ENCODE data around the gene SMTNL1. TPM values are rescaled to one million over a fixed set of nuclear protein-coding genes. Genes with fewer than 3 reads are reported as not detected.

SMTNL1 gene
- total RNA-seq, 2 donors from 2014 or later = 0.22 TPM

DNA sequence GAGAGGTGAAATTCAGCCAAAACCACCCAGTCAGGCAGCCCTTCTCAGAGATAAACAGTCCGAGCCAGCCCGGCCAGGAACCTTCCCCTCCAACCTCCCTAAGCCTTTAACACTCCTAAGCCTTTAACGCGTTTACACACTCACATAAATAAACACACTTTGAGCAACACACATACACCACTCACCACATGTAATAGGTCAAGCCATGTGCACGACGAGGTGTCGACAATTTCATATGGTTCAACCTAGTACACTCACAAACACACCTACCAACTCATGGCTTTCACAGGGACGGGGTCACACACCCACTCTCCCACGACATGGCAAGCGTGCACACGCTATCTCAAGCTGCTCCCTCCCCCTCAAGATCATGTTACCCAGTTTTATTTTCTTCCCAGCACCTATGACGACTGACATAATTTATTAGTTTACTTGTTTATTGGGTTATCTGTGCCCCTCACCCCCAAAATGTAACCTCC is 37.4 kb upstream of the SMTNL1 start:
- H3K27ac Mint-ChIP-seq = peak overlapping the region; percentile 88

DNA sequence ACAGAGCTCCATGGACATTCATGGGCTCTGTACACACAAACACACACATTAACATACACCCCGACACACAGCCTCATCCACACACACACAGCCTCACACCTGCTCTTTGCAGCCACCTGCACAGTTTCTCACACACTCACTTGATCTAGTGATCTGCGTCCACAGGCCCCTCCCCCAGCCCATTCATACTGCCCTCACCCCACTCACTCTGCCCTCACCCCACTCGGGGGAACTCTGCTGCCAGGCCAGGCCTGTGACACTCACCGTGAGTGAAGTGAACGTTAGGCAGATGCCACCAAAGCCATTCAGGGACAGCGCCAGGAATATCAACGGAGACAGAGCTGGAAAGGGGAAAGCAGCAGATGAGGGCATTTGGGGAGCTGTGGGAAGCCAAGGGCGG is 36.9 kb upstream of the SMTNL1 start:
- TF ChIP-seq, protein P1, sequence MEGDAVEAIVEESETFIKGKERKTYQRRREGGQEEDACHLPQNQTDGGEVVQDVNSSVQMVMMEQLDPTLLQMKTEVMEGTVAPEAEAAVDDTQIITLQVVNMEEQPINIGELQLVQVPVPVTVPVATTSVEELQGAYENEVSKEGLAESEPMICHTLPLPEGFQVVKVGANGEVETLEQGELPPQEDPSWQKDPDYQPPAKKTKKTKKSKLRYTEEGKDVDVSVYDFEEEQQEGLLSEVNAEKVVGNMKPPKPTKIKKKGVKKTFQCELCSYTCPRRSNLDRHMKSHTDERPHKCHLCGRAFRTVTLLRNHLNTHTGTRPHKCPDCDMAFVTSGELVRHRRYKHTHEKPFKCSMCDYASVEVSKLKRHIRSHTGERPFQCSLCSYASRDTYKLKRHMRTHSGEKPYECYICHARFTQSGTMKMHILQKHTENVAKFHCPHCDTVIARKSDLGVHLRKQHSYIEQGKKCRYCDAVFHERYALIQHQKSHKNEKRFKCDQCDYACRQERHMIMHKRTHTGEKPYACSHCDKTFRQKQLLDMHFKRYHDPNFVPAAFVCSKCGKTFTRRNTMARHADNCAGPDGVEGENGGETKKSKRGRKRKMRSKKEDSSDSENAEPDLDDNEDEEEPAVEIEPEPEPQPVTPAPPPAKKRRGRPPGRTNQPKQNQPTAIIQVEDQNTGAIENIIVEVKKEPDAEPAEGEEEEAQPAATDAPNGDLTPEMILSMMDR (conservative IDR thresholded peaks at IDR 0.05) = no peak
- Mint-ChIP-seq H3K27ac (peak overlapping the region; percentile 88), H3K27me3 (ENCODE audit: insufficient read depth) (peaks cover 4% of the 10 kb centered on the region), H3K36me3 (ENCODE audit: low read depth) (peaks cover 6% of the 10 kb centered on the region), H3K4me1 (peaks cover 45% of the 10 kb centered on the region), H3K4me3 (peak overlapping the region; percentile 45), H3K9me3 (no peaks in the 10 kb centered on the region)
- H3K36me3 ChIP-seq (ENCODE audit: control insufficient read depth, insufficient read depth, low read length) = no peaks in the 10 kb centered on the region
- H3K9ac ChIP-seq (ENCODE audit: extremely low read depth, low read length, poor library complexity, severe bottlenecking) = no peak overlapping the region
- H3K4me1 ChIP-seq (ENCODE audit: control insufficient read depth, insufficient read depth, low read length) = no peaks in the 10 kb centered on the region
- H3K27ac ChIP-seq (ENCODE audit: low read depth, low read length) = no peak overlapping the region
- H3K4me3 ChIP-seq (ENCODE audit: low read length) = no peak overlapping the region
- 88 to 98% methylated on average over 5 to 8 of the region's 8 CpGs for WGBS, 2 experiments (ENCODE audit: insufficient coverage in 1 of 2, insufficient read length in 1 of 2)
- H3K9me3 ChIP-seq (ENCODE audit: control insufficient read depth, low read length) = no peaks in the 10 kb centered on the region
- DNase-seq = no peak
- no peaks in the 10 kb centered on the region for H3K27me3 ChIP-seq (ENCODE audit: control insufficient read depth, insufficient read depth, low read length, poor library complexity, severe bottlenecking)

More for the DNA sequence above, 37.4 kb upstream of the SMTNL1 start:
- 34 to 49% methylated on average over 9 to 12 of the region's 12 CpGs for WGBS, 2 experiments (ENCODE audit: insufficient coverage in 1 of 2, insufficient read length in 1 of 2)
- Histone ChIP-seq H3K9ac (ENCODE audit: extremely low read depth, low read length, poor library complexity, severe bottlenecking) (no peak overlapping the region), H3K9me3 (ENCODE audit: control insufficient read depth, low read length) (no peaks in the 10 kb centered on the region), H3K27ac (ENCODE audit: low read depth, low read length) (no peak overlapping the region), H3K36me3 (ENCODE audit: control insufficient read depth, insufficient read depth, low read length) (no peaks in the 10 kb centered on the region), H3K27me3 (ENCODE audit: control insufficient read depth, insufficient read depth, low read length, poor library complexity, severe bottlenecking) (no peaks in the 10 kb centered on the region), H3K4me1 (ENCODE audit: control insufficient read depth, insufficient read depth, low read length) (no peaks in the 10 kb centered on the region), H3K4me3 (ENCODE audit: low read length) (peak overlapping the region; percentile 44)
- DNase-seq = no peak
- TF ChIP-seq, protein P1 (conservative IDR thresholded peaks at IDR 0.05) = no peak
- peak overlapping the region; percentile 45 for H3K4me3 Mint-ChIP-seq
- peaks cover 45% of the 10 kb centered on the region for H3K4me1 Mint-ChIP-seq
- no peaks in the 10 kb centered on the region for H3K9me3 Mint-ChIP-seq
- H3K27me3 Mint-ChIP-seq (ENCODE audit: insufficient read depth) = peaks cover 4% of the 10 kb centered on the region
- peaks cover 6% of the 10 kb centered on the region for H3K36me3 Mint-ChIP-seq (ENCODE audit: low read depth)

DNA sequence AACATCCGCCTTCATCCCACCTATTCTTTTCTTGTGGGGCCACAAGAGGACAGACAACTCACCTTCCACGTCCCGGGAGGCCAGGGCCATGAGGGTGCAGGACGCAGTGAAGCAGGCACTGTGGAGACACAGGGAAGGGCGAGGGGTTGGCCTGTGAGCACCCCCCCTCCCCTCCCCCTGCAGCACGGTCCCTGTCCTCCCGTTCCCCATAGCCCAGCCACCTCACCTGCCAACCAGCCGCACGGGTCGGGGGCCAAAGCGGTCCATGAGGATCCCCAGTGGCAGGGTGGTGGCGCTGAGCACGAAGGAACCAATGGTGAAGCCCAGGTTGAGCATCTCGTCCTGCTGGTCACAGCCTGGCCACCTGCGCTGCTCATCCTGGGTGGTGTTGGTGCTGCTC is 36.5 kb upstream of the SMTNL1 start:
- H3K4me1 Mint-ChIP-seq = peaks cover 45% of the 10 kb centered on the region
- H3K4me1 ChIP-seq (ENCODE audit: control insufficient read depth, insufficient read depth, low read length) = no peaks in the 10 kb centered on the region
- no peak overlapping the region for H3K4me3 Mint-ChIP-seq

More for the DNA sequence above, 36.5 kb upstream of the SMTNL1 start:
- Histone ChIP-seq H3K4me3 (ENCODE audit: low read length) (no peak overlapping the region), H3K36me3 (ENCODE audit: control insufficient read depth, insufficient read depth, low read length) (no peaks in the 10 kb centered on the region), H3K9me3 (ENCODE audit: control insufficient read depth, low read length) (no peaks in the 10 kb centered on the region), H3K27ac (ENCODE audit: low read depth, low read length) (no peak overlapping the region), H3K27me3 (ENCODE audit: control insufficient read depth, insufficient read depth, low read length, poor library complexity, severe bottlenecking) (no peaks in the 10 kb centered on the region), H3K9ac (ENCODE audit: extremely low read depth, low read length, poor library complexity, severe bottlenecking) (no peak overlapping the region)
- WGBS, 2 experiments (ENCODE audit: insufficient coverage in 1 of 2, insufficient read length in 1 of 2) = 92 to 95% methylated on average over 3 to 15 of the region's 15 CpGs
- TF ChIP-seq, protein P1 (conservative IDR thresholded peaks at IDR 0.05) = no peak
- Mint-ChIP-seq H3K9me3 (no peaks in the 10 kb centered on the region), H3K36me3 (ENCODE audit: low read depth) (peaks cover 2% of the 10 kb centered on the region), H3K27ac (peak overlapping the region; percentile 88), H3K27me3 (ENCODE audit: insufficient read depth) (peaks cover 4% of the 10 kb centered on the region)
- no peak for DNase-seq

Measured in endodermal cell (in vitro differentiated cells).